ENCODE measurements around the gene SMPD4. TPM values are rescaled to one million over a fixed set of nuclear protein-coding genes. Genes with fewer than 3 reads are reported as not detected.
"Not testable (repeated sequence)": the region's sequence is repeated elsewhere in the genome, so short reads cannot be mapped to it uniquely, and the experiment has no call there.

Gene SMPD4
- total and polyA plus RNA-seq, 9 of the 15 experiments (the other 6 are each of a cell fraction or from before 2014, with no cell fraction given): 7.5 to 123 (median 35.7) TPM

DNA sequence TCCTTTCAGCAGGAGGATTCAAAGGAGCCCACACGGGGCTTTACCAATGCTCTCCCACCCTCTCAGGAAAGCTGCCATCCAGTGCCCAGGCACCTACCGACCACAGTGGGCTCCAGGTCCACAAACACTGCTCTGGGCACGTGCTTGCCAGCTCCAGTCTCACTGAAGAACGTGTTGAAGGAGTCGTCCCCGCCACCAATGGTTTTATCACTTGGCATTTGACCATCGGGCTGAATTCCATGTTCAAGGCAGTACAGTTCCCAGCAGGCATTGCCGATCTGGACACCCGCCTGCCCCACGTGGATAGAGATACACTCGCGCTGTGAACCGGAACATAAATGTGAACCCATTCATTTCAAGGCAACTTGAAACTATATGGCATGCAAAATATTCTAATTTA, 14.7 kb upstream of the SMPD4 start:
- H3K27ac ChIP-seq (ENCODE audit: extremely low read depth, low read depth, low read length); H3K36me3 ChIP-seq (ENCODE audit: control insufficient read depth, insufficient read depth, low read length); POLR2A ChIA-PET; H3K27me3 ChIP-seq (ENCODE audit: control insufficient read depth in 2 of 2, insufficient read depth in 2 of 2, low read length in 2 of 2); H3K4me2 ChIP-seq (ENCODE audit: insufficient read depth, low read length); H4K20me1 ChIP-seq (replicated peaks; ENCODE audit: control insufficient read depth, insufficient read depth, low read length); BruUV-seq (replicated peaks); H3K4me3 ChIP-seq; DNase-seq (ENCODE audit: extremely low read depth in 1 of 4, low spot score in 3 of 4); in situ Hi-C loops (cut with MboI); ATAC-seq; FAIRE-seq; H3K9me3 ChIP-seq (replicated peaks; ENCODE audit: control insufficient read depth, insufficient read depth, low read depth, low read length); CTCF ChIA-PET (ENCODE audit: low intra/inter-chr PET ratio); H3K9me1 ChIP-seq (ENCODE audit: control insufficient read depth, insufficient read depth, low read length); H3K79me2 ChIP-seq (ENCODE audit: control insufficient read depth, insufficient read depth, low read length); H2AFZ ChIP-seq (ENCODE audit: low read depth, low read length); H3K9ac ChIP-seq (ENCODE audit: insufficient read depth in 1 of 2, low read depth in 2 of 2, low read length in 2 of 2); intact Hi-C loops (cut with micrococcal nuclease); H3K4me1 ChIP-seq (replicated peaks in 1 of 2; ENCODE audit: control insufficient read depth in 2 of 2, insufficient read depth in 2 of 2, low read length in 2 of 2): not testable (repeated sequence)
- 90% methylated on average over 5 of the region's 13 CpGs for WGBS (ENCODE audit: insufficient coverage, low coverage, missing lambda C conversion rate)

GRCh38 chr2:130195089-130195635, 13.8 kb upstream of the SMPD4 start:
- H3K4me3 ChIP-seq; POLR2A ChIA-PET; H3K9ac ChIP-seq (ENCODE audit: insufficient read depth in 1 of 2, low read depth in 2 of 2, low read length in 2 of 2); H4K20me1 ChIP-seq (replicated peaks; ENCODE audit: control insufficient read depth, insufficient read depth, low read length); H3K36me3 ChIP-seq (ENCODE audit: control insufficient read depth, insufficient read depth, low read length); BruUV-seq (replicated peaks); H3K27me3 ChIP-seq (ENCODE audit: control insufficient read depth in 2 of 2, insufficient read depth in 2 of 2, low read length in 2 of 2); H3K9me1 ChIP-seq (ENCODE audit: control insufficient read depth, insufficient read depth, low read length); H3K79me2 ChIP-seq (ENCODE audit: control insufficient read depth, insufficient read depth, low read length); in situ Hi-C loops (cut with MboI); H3K9me3 ChIP-seq (replicated peaks; ENCODE audit: control insufficient read depth, insufficient read depth, low read depth, low read length); CTCF ChIA-PET (ENCODE audit: low intra/inter-chr PET ratio); H3K4me1 ChIP-seq (replicated peaks in 1 of 2; ENCODE audit: control insufficient read depth in 2 of 2, insufficient read depth in 2 of 2, low read length in 2 of 2); H3K27ac ChIP-seq (ENCODE audit: extremely low read depth, low read depth, low read length); intact Hi-C loops (cut with micrococcal nuclease); H3K4me2 ChIP-seq (ENCODE audit: insufficient read depth, low read length): not testable (repeated sequence)
- DNase-seq (ENCODE audit: extremely low read depth in 1 of 4, low spot score in 3 of 4): peak in 1 of 4 experiments; percentile 41
- TF ChIP-seq CBFA2T3 (IDR thresholded peaks at IDR 0.05) (peak; percentile 59), TCF3 (CRISPR knock-in tag; IDR thresholded peaks at IDR 0.05) (peak; percentile 44; the same call in 1 of the 2 replicates), CBFA2T2 (conservative IDR thresholded peaks at IDR 0.05) (peak; percentile 44; the same call in 1 of the 2 replicates), NR2C1 (IDR thresholded peaks at IDR 0.05) (0 out of 2 replicates have a peak, but pooled peaks have one; percentile 20), NR2C1 (tag; IDR thresholded peaks at IDR 0.05) (peak; percentile 72), MEIS2 (IDR thresholded peaks at IDR 0.05; ENCODE audit: partially characterized antibody) (peak; percentile 7)
- peak; percentile 88 for FAIRE-seq
- WGBS (ENCODE audit: insufficient coverage, low coverage, missing lambda C conversion rate): 10% methylated on average over 8 of the region's 9 CpGs
- peak; percentile 69 for ATAC-seq
- peak overlapping the region; percentile 51; the same call in 1 of the 2 replicates for H2AFZ ChIP-seq (ENCODE audit: low read depth, low read length)

DNA sequence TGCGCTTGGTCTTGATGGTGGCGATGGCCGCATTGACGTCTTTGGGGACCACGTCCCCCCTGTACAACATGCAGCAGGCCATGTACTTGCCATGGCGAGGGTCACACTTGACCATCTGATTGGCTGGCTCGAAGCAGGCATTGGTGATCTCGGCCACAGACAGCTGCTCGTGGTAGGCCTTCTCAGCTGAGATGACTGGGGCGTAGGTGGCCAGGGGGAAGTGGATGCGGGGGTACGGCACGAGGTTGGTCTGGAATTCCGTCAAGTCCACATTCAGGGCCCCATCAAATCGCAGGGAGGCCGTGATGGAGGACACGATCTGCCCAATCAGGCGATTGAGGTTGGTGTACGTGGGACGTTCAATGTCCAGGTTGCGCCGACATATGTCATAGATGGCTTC, 12.4 kb upstream of the SMPD4 start:
- ATAC-seq: not testable (repeated sequence)
- POLR2A ChIA-PET: interaction anchor here (0.8 kb wide), 1 partner anchor 11 kb away, joined by 3 read pairs; no protein-coding TSS in a partner anchor
- WGBS (ENCODE audit: insufficient coverage, low coverage, missing lambda C conversion rate): 75% methylated on average over 9 of the region's 22 CpGs

More for the DNA sequence above, 12.4 kb upstream of the SMPD4 start:
- H3K4me2 ChIP-seq (ENCODE audit: insufficient read depth, low read length); FAIRE-seq; intact Hi-C loops (cut with micrococcal nuclease); H3K27ac ChIP-seq (ENCODE audit: extremely low read depth, low read depth, low read length); H3K4me3 ChIP-seq; H3K36me3 ChIP-seq (ENCODE audit: control insufficient read depth, insufficient read depth, low read length); H4K20me1 ChIP-seq (replicated peaks; ENCODE audit: control insufficient read depth, insufficient read depth, low read length); in situ Hi-C loops (cut with MboI); H3K27me3 ChIP-seq (ENCODE audit: control insufficient read depth in 2 of 2, insufficient read depth in 2 of 2, low read length in 2 of 2); H2AFZ ChIP-seq (ENCODE audit: low read depth, low read length); CTCF ChIA-PET (ENCODE audit: low intra/inter-chr PET ratio); BruUV-seq (replicated peaks); H3K4me1 ChIP-seq (replicated peaks in 1 of 2; ENCODE audit: control insufficient read depth in 2 of 2, insufficient read depth in 2 of 2, low read length in 2 of 2); DNase-seq (ENCODE audit: extremely low read depth in 1 of 4, low spot score in 3 of 4); H3K79me2 ChIP-seq (ENCODE audit: control insufficient read depth, insufficient read depth, low read length); H3K9ac ChIP-seq (ENCODE audit: insufficient read depth in 1 of 2, low read depth in 2 of 2, low read length in 2 of 2); H3K9me1 ChIP-seq (ENCODE audit: control insufficient read depth, insufficient read depth, low read length); H3K9me3 ChIP-seq (replicated peaks; ENCODE audit: control insufficient read depth, insufficient read depth, low read depth, low read length): not testable (repeated sequence)
